Measurements from ENCODE around the gene RPL7L1.
A peak's percentile ranks its signal among the peaks of the same experiment; 100 is the strongest.

RPL7L1 gene

DNA sequence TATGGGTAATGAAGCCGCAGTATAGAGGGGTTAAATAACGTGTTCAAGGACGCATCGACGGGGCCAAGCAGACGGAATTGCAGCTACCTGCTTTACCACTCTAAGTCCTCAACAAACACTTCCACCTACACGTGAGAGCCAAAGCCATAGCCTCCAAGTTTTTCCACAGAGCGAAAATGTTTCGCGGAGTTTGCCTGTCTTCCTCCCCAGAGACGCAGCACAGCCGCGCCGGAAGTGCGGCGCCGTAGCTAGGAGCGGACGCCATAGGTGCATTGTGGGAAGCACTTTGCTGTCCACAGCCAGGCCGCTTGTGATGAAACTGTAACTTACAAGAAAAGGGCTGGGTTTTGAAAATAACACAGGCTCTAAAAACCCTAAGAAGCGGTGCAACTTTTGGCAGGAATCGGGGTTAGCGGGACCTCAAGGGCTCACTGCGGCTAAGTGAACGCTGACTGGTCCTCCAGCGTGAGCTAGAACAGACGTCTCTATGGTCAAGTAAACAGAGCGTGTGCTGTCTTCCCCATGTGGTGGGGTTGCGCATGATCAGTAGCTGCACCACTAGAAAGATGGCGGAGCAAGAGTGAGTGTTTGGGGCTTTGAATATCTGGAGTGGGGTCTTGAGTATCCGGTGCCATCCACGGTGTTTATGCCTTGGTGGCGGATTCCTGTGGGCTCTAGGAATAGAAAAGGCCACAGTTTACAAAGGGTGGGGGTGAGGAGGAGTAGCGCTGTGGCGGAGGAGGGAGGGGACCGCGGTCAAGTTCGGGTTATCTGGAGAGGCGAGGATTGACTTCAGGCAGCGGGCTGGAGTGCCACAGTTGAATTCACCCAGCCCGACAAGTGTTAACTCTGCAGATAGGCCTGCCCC lies at the start of gene RPL7L1 (continued):
- no peak; the same call in 1 of the 2 replicates for TF ChIP-seq KLF1 (tag by site-specific recombination; IDR thresholded peaks at IDR 0.05)
- no peak; the same call in none of the 2 replicates for TF ChIP-seq KLF8 (tag by site-specific recombination; IDR thresholded peaks at IDR 0.05)
- TF ChIP-seq ZNF391 (tag by site-specific recombination; IDR thresholded peaks at IDR 0.05; ENCODE audit: borderline replicate concordance, low read depth): 0 out of 2 replicates have a peak, but pooled peaks have one; percentile 20
- TF ChIP-seq, protein P1, sequence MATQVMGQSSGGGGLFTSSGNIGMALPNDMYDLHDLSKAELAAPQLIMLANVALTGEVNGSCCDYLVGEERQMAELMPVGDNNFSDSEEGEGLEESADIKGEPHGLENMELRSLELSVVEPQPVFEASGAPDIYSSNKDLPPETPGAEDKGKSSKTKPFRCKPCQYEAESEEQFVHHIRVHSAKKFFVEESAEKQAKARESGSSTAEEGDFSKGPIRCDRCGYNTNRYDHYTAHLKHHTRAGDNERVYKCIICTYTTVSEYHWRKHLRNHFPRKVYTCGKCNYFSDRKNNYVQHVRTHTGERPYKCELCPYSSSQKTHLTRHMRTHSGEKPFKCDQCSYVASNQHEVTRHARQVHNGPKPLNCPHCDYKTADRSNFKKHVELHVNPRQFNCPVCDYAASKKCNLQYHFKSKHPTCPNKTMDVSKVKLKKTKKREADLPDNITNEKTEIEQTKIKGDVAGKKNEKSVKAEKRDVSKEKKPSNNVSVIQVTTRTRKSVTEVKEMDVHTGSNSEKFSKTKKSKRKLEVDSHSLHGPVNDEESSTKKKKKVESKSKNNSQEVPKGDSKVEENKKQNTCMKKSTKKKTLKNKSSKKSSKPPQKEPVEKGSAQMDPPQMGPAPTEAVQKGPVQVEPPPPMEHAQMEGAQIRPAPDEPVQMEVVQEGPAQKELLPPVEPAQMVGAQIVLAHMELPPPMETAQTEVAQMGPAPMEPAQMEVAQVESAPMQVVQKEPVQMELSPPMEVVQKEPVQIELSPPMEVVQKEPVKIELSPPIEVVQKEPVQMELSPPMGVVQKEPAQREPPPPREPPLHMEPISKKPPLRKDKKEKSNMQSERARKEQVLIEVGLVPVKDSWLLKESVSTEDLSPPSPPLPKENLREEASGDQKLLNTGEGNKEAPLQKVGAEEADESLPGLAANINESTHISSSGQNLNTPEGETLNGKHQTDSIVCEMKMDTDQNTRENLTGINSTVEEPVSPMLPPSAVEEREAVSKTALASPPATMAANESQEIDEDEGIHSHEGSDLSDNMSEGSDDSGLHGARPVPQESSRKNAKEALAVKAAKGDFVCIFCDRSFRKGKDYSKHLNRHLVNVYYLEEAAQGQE (tag by site-specific recombination; IDR thresholded peaks at IDR 0.05): peak; percentile 80
- peak; percentile 72 for TF ChIP-seq ZNF501 (tag by site-specific recombination; IDR thresholded peaks at IDR 0.05)
- TF ChIP-seq ZNF843 (tag by site-specific recombination; IDR thresholded peaks at IDR 0.05): peak; percentile 33; the same call in 1 of the 2 replicates
- TF ChIP-seq ZNF341 (tag by site-specific recombination; IDR thresholded peaks at IDR 0.05; ENCODE audit: low read depth): peak; percentile 89
- 0 out of 2 replicates have a peak, but pooled peaks have one; percentile 22 for TF ChIP-seq ZSCAN30 (tag by site-specific recombination; IDR thresholded peaks at IDR 0.05)
- no peak; the same call in 1 of the 2 replicates for TF ChIP-seq ZNF404 (tag by site-specific recombination; IDR thresholded peaks at IDR 0.05)
- peak; percentile 44 for TF ChIP-seq ZBTB8A (tag by site-specific recombination; IDR thresholded peaks at IDR 0.05)
- TF ChIP-seq ZNF518A (tag by site-specific recombination; conservative IDR thresholded peaks at IDR 0.05; ENCODE audit: low read depth): peak; percentile 85
- TF ChIP-seq ZNF23 (tag by site-specific recombination; IDR thresholded peaks at IDR 0.05; ENCODE audit: borderline replicate concordance): no peak
- TF ChIP-seq, protein P2, sequence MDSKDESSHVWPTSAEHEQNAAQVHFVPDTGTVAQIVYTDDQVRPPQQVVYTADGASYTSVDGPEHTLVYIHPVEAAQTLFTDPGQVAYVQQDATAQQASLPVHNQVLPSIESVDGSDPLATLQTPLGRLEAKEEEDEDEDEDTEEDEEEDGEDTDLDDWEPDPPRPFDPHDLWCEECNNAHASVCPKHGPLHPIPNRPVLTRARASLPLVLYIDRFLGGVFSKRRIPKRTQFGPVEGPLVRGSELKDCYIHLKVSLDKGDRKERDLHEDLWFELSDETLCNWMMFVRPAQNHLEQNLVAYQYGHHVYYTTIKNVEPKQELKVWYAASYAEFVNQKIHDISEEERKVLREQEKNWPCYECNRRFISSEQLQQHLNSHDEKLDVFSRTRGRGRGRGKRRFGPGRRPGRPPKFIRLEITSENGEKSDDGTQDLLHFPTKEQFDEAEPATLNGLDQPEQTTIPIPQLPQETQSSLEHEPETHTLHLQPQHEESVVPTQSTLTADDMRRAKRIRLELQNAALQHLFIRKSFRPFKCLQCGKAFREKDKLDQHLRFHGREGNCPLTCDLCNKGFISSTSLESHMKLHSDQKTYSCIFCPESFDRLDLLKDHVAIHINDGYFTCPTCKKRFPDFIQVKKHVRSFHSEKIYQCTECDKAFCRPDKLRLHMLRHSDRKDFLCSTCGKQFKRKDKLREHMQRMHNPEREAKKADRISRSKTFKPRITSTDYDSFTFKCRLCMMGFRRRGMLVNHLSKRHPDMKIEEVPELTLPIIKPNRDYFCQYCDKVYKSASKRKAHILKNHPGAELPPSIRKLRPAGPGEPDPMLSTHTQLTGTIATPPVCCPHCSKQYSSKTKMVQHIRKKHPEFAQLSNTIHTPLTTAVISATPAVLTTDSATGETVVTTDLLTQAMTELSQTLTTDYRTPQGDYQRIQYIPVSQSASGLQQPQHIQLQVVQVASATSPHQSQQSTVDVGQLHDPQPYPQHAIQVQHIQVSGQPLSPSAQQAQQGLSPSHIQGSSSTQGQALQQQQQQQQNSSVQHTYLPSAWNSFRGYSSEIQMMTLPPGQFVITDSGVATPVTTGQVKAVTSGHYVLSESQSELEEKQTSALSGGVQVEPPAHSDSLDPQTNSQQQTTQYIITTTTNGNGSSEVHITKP (tag by site-specific recombination; IDR thresholded peaks at IDR 0.05): no peak
- 0 out of 2 replicates have a peak, but pooled peaks have one; percentile 59 for TF ChIP-seq ZNF394 (tag by site-specific recombination; IDR thresholded peaks at IDR 0.05; ENCODE audit: borderline replicate concordance)
- TF ChIP-seq, protein P3, sequence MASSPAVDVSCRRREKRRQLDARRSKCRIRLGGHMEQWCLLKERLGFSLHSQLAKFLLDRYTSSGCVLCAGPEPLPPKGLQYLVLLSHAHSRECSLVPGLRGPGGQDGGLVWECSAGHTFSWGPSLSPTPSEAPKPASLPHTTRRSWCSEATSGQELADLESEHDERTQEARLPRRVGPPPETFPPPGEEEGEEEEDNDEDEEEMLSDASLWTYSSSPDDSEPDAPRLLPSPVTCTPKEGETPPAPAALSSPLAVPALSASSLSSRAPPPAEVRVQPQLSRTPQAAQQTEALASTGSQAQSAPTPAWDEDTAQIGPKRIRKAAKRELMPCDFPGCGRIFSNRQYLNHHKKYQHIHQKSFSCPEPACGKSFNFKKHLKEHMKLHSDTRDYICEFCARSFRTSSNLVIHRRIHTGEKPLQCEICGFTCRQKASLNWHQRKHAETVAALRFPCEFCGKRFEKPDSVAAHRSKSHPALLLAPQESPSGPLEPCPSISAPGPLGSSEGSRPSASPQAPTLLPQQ (tag by site-specific recombination; IDR thresholded peaks at IDR 0.05): peak; percentile 47; the same call in 1 of the 2 replicates
- TF ChIP-seq, protein P4, sequence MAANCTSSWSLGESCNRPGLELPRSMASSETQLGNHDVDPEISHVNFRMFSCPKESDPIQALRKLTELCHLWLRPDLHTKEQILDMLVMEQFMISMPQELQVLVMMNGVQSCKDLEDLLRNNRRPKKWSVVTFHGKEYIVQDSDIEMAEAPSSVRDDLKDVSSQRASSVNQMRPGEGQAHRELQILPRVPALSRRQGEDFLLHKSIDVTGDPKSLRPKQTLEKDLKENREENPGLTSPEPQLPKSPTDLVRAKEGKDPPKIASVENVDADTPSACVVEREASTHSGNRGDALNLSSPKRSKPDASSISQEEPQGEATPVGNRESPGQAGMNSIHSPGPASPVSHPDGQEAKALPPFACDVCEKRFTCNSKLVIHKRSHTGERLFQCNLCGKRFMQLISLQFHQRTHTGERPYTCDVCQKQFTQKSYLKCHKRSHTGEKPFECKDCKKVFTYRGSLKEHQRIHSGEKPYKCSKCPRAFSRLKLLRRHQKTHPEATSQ (tag by site-specific recombination; IDR thresholded peaks at IDR 0.05): no peak
- peak; percentile 31 for TF ChIP-seq ZBTB20 (tag by site-specific recombination; IDR thresholded peaks at IDR 0.05)
- peak; percentile 99 for TF ChIP-seq ZNF335 (tag by site-specific recombination; conservative IDR thresholded peaks at IDR 0.05)
- TF ChIP-seq ZNF266 (tag by site-specific recombination; IDR thresholded peaks at IDR 0.05; ENCODE audit: low read depth): no peak
- TF ChIP-seq KLF10 (tag by site-specific recombination; IDR thresholded peaks at IDR 0.05): peak; percentile 57; the same call in 1 of the 2 replicates
- TF ChIP-seq ZNF561 (tag by site-specific recombination; IDR thresholded peaks at IDR 0.05; ENCODE audit: borderline replicate concordance): peak; percentile 81; the same call in 1 of the 2 replicates
- 0 out of 2 replicates have a peak, but pooled peaks have one; percentile 41 for TF ChIP-seq ZSCAN23 (tag by site-specific recombination; IDR thresholded peaks at IDR 0.05)
